Liver (tissue), 9 donors: ENCODE measurements around the gene CFAP73. TPM values are rescaled to one million over a fixed set of nuclear protein-coding genes. Genes with fewer than 3 reads are reported as not detected.

ENCODE experiments used
- DNase-seq: peaks from one replicate; pipeline ENCODE4 v3.0.0-alpha.2; 2017; ENCODE audit warnings: low spot score
- H3K27ac ChIP-seq, 2 donors: one replicate each; pipeline ENCODE4 v1.7.0; 2013; ENCODE audit warnings: inconsistent platforms in 2 of 2, low read length in 2 of 2, control low read depth in 1 of 2, low read depth in 1 of 2, mild to moderate bottlenecking in 1 of 2
- H3K27me3 ChIP-seq, 4 donors: one replicate each; pipeline versions ENCODE4 v1.6.1 to v1.7.0; 2013; ENCODE audit warnings: low read length in 3 of 4, inconsistent platforms in 1 of 4, mild to moderate bottlenecking in 1 of 4, moderate library complexity in 1 of 4; ENCODE audit not compliant: control insufficient read depth in 4 of 4, insufficient read depth in 4 of 4
- H3K36me3 ChIP-seq, 4 donors: one replicate each; pipeline versions ENCODE4 v1.6.1 to v1.7.0; 2013; ENCODE audit warnings: low read length in 3 of 4, mild to moderate bottlenecking in 3 of 4, low read depth in 1 of 4, moderate library complexity in 1 of 4; ENCODE audit not compliant: control insufficient read depth in 4 of 4, insufficient read depth in 3 of 4
- H3K4me1 ChIP-seq, 4 donors: one replicate each; pipeline versions ENCODE4 v1.6.1 to v1.7.0; 2013; ENCODE audit warnings: low read length in 3 of 4, mild to moderate bottlenecking in 3 of 4, moderate library complexity in 1 of 4; ENCODE audit not compliant: control insufficient read depth in 4 of 4, insufficient read depth in 4 of 4
- H3K4me3 ChIP-seq, 3 donors: one replicate each; pipeline versions ENCODE4 v1.6.1 to v1.7.0; 2013; ENCODE audit warnings: low read length in 3 of 3, control low read depth in 1 of 3, low read depth in 1 of 3, mild to moderate bottlenecking in 1 of 3
- H3K9ac ChIP-seq, 2 donors: one replicate each; pipeline ENCODE4 v1.7.0; 2013; ENCODE audit warnings: low read length in 2 of 2, mild to moderate bottlenecking in 2 of 2, moderate library complexity in 2 of 2, control low read depth in 1 of 2, low read depth in 1 of 2
- H3K9me3 ChIP-seq, 4 donors: one replicate each; pipeline versions ENCODE4 v1.6.1 to v1.7.0; 2013; ENCODE audit warnings: low read length in 3 of 4; ENCODE audit not compliant: control insufficient read depth in 4 of 4
- ATF3 ChIP-seq: IDR thresholded peaks from 2 replicates; pipeline ENCODE4 v1.6.1; 2016; ENCODE audit warnings: antibody characterized with exemption
- CTCF ChIP-seq: fragments of 150-350 bp; IDR thresholded peaks from 2 replicates; pipeline ENCODE4 v1.5.1; 2017; ENCODE audit warnings: improper control_type of control experiment, low read depth, low read length; ENCODE audit not compliant: missing input control
- EGR1 ChIP-seq, 2 donors: IDR thresholded peaks; 2 replicates each; pipeline ENCODE4 v1.6.1; 2016 to 2018; ENCODE audit warnings: antibody characterized with exemption in 2 of 2, low read depth in 2 of 2
- FOXA1 ChIP-seq: IDR thresholded peaks from 2 replicates; pipeline ENCODE4 v1.6.1; 2016; ENCODE audit warnings: antibody characterized with exemption
- FOXA2 ChIP-seq: IDR thresholded peaks from 2 replicates; pipeline ENCODE4 v1.6.1; 2016; ENCODE audit warnings: antibody characterized with exemption
- GABPA ChIP-seq, 2 donors: IDR thresholded peaks in 1 of 2; conservative IDR thresholded peaks in 1 of 2; 2 replicates each; pipeline ENCODE4 v1.6.1; 2016; ENCODE audit warnings: antibody characterized with exemption in 2 of 2, mild to moderate bottlenecking in 1 of 2, moderate library complexity in 1 of 2
- HNF4A ChIP-seq, 2 donors: conservative IDR thresholded peaks; 2 replicates each; pipeline ENCODE4 v1.6.1; 2016; ENCODE audit warnings: antibody characterized with exemption in 2 of 2, mild to moderate bottlenecking in 2 of 2
- HNF4G ChIP-seq: IDR thresholded peaks from 2 replicates; pipeline ENCODE4 v1.6.1; 2016; ENCODE audit warnings: antibody characterized with exemption
- JUND ChIP-seq, 2 donors: IDR thresholded peaks; 2 replicates each; pipeline ENCODE4 v1.6.1; 2016; ENCODE audit warnings: antibody characterized with exemption in 2 of 2
- MAX ChIP-seq: IDR thresholded peaks from 2 replicates; pipeline ENCODE4 v1.6.1; 2016; ENCODE audit warnings: antibody characterized with exemption
- NR2F2 ChIP-seq: IDR thresholded peaks from 2 replicates; pipeline ENCODE4 v1.6.1; 2016; ENCODE audit warnings: antibody characterized with exemption
- RAD21 ChIP-seq, 2 donors: IDR thresholded peaks; 2 replicates each; pipeline ENCODE4 v1.6.1; 2016; ENCODE audit warnings: antibody characterized with exemption in 2 of 2, mild to moderate bottlenecking in 2 of 2
- REST ChIP-seq: IDR thresholded peaks from 2 replicates; pipeline ENCODE4 v1.6.1; 2016; ENCODE audit warnings: antibody characterized with exemption, mild to moderate bottlenecking
- RXRA ChIP-seq, 2 donors: IDR thresholded peaks; 2 replicates each; pipeline ENCODE4 v1.6.1; 2017 to 2018; ENCODE audit warnings: antibody characterized with exemption in 2 of 2, mild to moderate bottlenecking in 1 of 2
- SP1 ChIP-seq: IDR thresholded peaks from 2 replicates; pipeline ENCODE4 v1.6.1; 2018; ENCODE audit warnings: antibody characterized with exemption, mild to moderate bottlenecking
- TAF1 ChIP-seq: conservative IDR thresholded peaks from 2 replicates; pipeline ENCODE4 v1.6.1; 2016; ENCODE audit warnings: antibody characterized with exemption, mild to moderate bottlenecking
- YY1 ChIP-seq: IDR thresholded peaks from 2 replicates; pipeline ENCODE4 v1.6.1; 2016; ENCODE audit warnings: antibody characterized with exemption, mild to moderate bottlenecking
- ZBTB33 ChIP-seq: IDR thresholded peaks from 2 replicates; pipeline ENCODE4 v1.6.1; 2016; ENCODE audit warnings: antibody characterized with exemption
- WGBS: extraction: QIAGEN DNeasy Blood & Tissue Kit; methylation state at CpG from one replicate; pipeline ENCODE4 v1.1.7; 2013; 5-methylcytosine and 5-hydroxymethylcytosine counted together
- polyA plus RNA-seq, 2 donors: library from polyadenylated mRNA; stranded (reverse) in 1 of 2; unstranded in 1 of 2; fragments of 200-250 nt in 1 of 2; fragments of >200 nt in 1 of 2; fragmentation: Nextera tagmentation in 1 of 2; extraction: Ambion mirVana in 1 of 2; gene quantifications; one replicate each; pipeline versions ENCODE4 v1.2.1 to v1.2.3, GENCODE V29; 2013 to 2015
- total RNA-seq, 2 donors: library from RNA; depleted of rRNA; stranded (reverse); fragments of >200 nt; gene quantifications; one replicate each; pipeline ENCODE4 v1.2.3, GENCODE V29; 2014
- donor health status: healthy.
- donor health status: healthy.
- donor health status: healthy.
- donor health status: healthy.
- donor health status: healthy.

The CFAP73 gene
- total and polyA plus RNA-seq, 4 donors = 0.18 to 0.19 TPM; not detected in 2

- no peak for TF ChIP-seq ZBTB33
These were observed 46.7 kb upstream of the CFAP73 start (continued) for GRCh38 chr12:113102811-113103210.

GRCh38 chr12:113103756-113104450 lies 45.6 kb upstream of the CFAP73 start:
- no peak for TF ChIP-seq RXRA (IDR thresholded peaks at IDR 0.05)
- TF ChIP-seq HNF4G = no peak
- TF ChIP-seq HNF4A (conservative IDR thresholded peaks at IDR 0.05) = no peak
- no peak for TF ChIP-seq MAX
- TF ChIP-seq SP1 = no peak
- H3K27ac ChIP-seq = no peak overlapping the region
- DNase-seq = no peak
- no peak overlapping the region for H3K9ac ChIP-seq
- peaks cover 0 to 6% (median 1%) of the 10 kb centered on the region in 4 donors for H3K4me1 ChIP-seq
- no peaks in the 10 kb centered on the region for H3K36me3 ChIP-seq
- 14% methylated on average over 43 of the region's 43 CpGs for WGBS
- H3K27me3 ChIP-seq = no peaks in the 10 kb centered on the region
- H3K4me3 ChIP-seq = no peak overlapping the region
- H3K9me3 ChIP-seq = no peaks in the 10 kb centered on the region

GRCh38 chr12:113104953-113105510 lies 44.5 kb upstream of the CFAP73 start:
- Histone ChIP-seq H3K4me3 (no peak overlapping the region), H3K27ac (no peak overlapping the region), H3K9ac (no peak overlapping the region), H3K4me1 (peaks cover 0 to 6% (median 1%) of the 10 kb centered on the region in 4 donors), H3K36me3 (no peaks in the 10 kb centered on the region), H3K9me3 (no peaks in the 10 kb centered on the region), H3K27me3 (no peaks in the 10 kb centered on the region)
- TF ChIP-seq TAF1 (no peak), JUND (IDR thresholded peaks at IDR 0.05) (no peak), REST (no peak), RAD21 (IDR thresholded peaks at IDR 0.05) (no peak), EGR1 (IDR thresholded peaks at IDR 0.05; ENCODE audit: low read depth in 2 of 2) (no peak), SP1 (no peak), MAX (no peak), HNF4G (no peak), CTCF (no peak), HNF4A (conservative IDR thresholded peaks at IDR 0.05) (no peak), FOXA2 (no peak), FOXA1 (no peak), GABPA (IDR thresholded peaks at IDR 0.05 in 1 of 2, conservative IDR thresholded peaks at IDR 0.05 in 1 of 2) (no peak), ZBTB33 (no peak), ATF3 (no peak), YY1 (no peak), NR2F2 (no peak), RXRA (IDR thresholded peaks at IDR 0.05) (no peak)
- DNase-seq = no peak
- 80% methylated on average over 13 of the region's 13 CpGs for WGBS
